K562 (cell line): ENCODE measurements around the gene SS18. TPM values are rescaled to one million over a fixed set of nuclear protein-coding genes. Genes with fewer than 3 reads are reported as not detected.
A peak's percentile ranks its signal among the peaks of the same experiment; 100 is the strongest.

Experiments used
- CHD2 ChIP-seq: IDR thresholded peaks from 2 replicates; pipeline ENCODE4 v1.6.1; 2011; ENCODE audit warnings: low read depth, low read length
- CUX1 ChIP-seq: fragments of 200-800 bp; sonication (Bioruptor generic); IDR thresholded peaks from 2 replicates; pipeline ENCODE4 v1.6.1; 2016; ENCODE audit warnings: missing genetic modification characterization, missing compliant biosample characterization
- EWSR1 ChIP-seq: fragments of 450-650 bp; IDR thresholded peaks from 2 replicates; pipeline ENCODE4 v1.6.1; 2018; ENCODE audit warnings: borderline replicate concordance, mild to moderate bottlenecking, low read depth, moderate library complexity; ENCODE audit not compliant: partially characterized antibody
- FUS ChIP-seq: fragments of 200-400 bp; formaldehyde crosslinking; optimal IDR thresholded peaks from 2 replicates; pipeline ENCODE3; 2017; ENCODE audit warnings: low read depth, low read length
- GTF2E2 ChIP-seq: fragments of 200-800 bp; sonication (Bioruptor generic); IDR thresholded peaks from 2 replicates; pipeline ENCODE4 v1.6.1; 2016; ENCODE audit warnings: missing genetic modification characterization, missing compliant biosample characterization
- HCFC1 ChIP-seq: IDR thresholded peaks from 2 replicates; pipeline ENCODE4 v1.6.1; 2012; ENCODE audit warnings: low read depth, low read length, improper control_type of control experiment
- HNRNPLL ChIP-seq: fragments of 200-400 bp; formaldehyde crosslinking; IDR thresholded peaks from 2 replicates; pipeline ENCODE4 v1.6.1; 2017; ENCODE audit warnings: low read length, low read depth, mild to moderate bottlenecking; ENCODE audit not compliant: poor library complexity, severe bottlenecking
- KDM1A ChIP-seq, 2 experiments: fragments of 450-650 bp; IDR thresholded peaks; 2 replicates each; pipeline ENCODE4 v1.6.1; 2016; ENCODE audit warnings: mild to moderate bottlenecking in 2 of 2
- MCM2 ChIP-seq: fragments of 450-650 bp; IDR thresholded peaks from 2 replicates; pipeline ENCODE4 v1.6.1; 2017; ENCODE audit warnings: low read depth, mild to moderate bottlenecking
- MTA1 ChIP-seq: fragments of 450-650 bp; IDR thresholded peaks from 2 replicates; pipeline ENCODE4 v1.6.1; 2017; ENCODE audit warnings: borderline replicate concordance
- NEUROD1 ChIP-seq: fragments of 150-350 bp; IDR thresholded peaks from 2 replicates; pipeline ENCODE4 v1.6.1; 2014; ENCODE audit warnings: borderline replicate concordance, low read length, low read depth; ENCODE audit not compliant: partially characterized antibody
- NR2C2 ChIP-seq, 2 experiments: fragments of 200-800 bp in 1 of 2; sonication (Bioruptor generic) in 1 of 2; sonication (generic) in 1 of 2; formaldehyde crosslinking in 1 of 2; IDR thresholded peaks; 2 replicates each; pipeline versions ENCODE4 v1.6.1 to v1.8.0; 2016 to 2022; ENCODE audit warnings: mild to moderate bottlenecking in 1 of 2, missing compliant biosample characterization in 1 of 2, missing genetic modification characterization in 1 of 2, missing genetic modification reagents in 1 of 2
- PHF8 ChIP-seq: fragments of 200-600 bp; sonication (generic); IDR thresholded peaks from 2 replicates; pipeline ENCODE4 v1.6.1; 2012; ENCODE audit warnings: mixed run types, mild to moderate bottlenecking, inconsistent platforms, low read length, moderate library complexity, borderline replicate concordance
- POLR3A ChIP-seq: IDR thresholded peaks from 2 replicates; pipeline ENCODE4 v1.6.1; 2011; ENCODE audit warnings: borderline replicate concordance, mild to moderate bottlenecking, moderate library complexity; ENCODE audit not compliant: insufficient read length, insufficient read depth; ENCODE audit errors: extremely low read depth
- POLR3G ChIP-seq: IDR thresholded peaks from 2 replicates; pipeline ENCODE4 v1.6.1; 2011; ENCODE audit not compliant: insufficient read length, insufficient replicate concordance; ENCODE audit errors: extremely low read depth
- SMAD3 ChIP-seq: fragments of 450-650 bp; formaldehyde crosslinking; conservative IDR thresholded peaks from 2 replicates; pipeline ENCODE4 v1.4.0; 2020; ENCODE audit warnings: mild to moderate bottlenecking
- SOX6 ChIP-seq: fragments of 450-650 bp; IDR thresholded peaks from 2 replicates; pipeline ENCODE4 v1.6.1; 2014; ENCODE audit warnings: mild to moderate bottlenecking
- SRSF1 ChIP-seq: fragments of 200-400 bp; formaldehyde crosslinking; IDR thresholded peaks from 2 replicates; pipeline ENCODE4 v1.6.1; 2017; ENCODE audit warnings: mild to moderate bottlenecking, low read depth, low read length, moderate library complexity
- TBP ChIP-seq: optimal IDR thresholded peaks from 2 replicates; pipeline ENCODE3; 2011; ENCODE audit warnings: low read depth, low read length, improper control_type of control experiment
- YY1 ChIP-seq, 3 experiments: IDR thresholded peaks; 2 replicates each; pipeline ENCODE4 v1.6.1; 2011; ENCODE audit warnings: low read length in 2 of 3, mild to moderate bottlenecking in 2 of 3, moderate library complexity in 2 of 3, borderline replicate concordance in 1 of 3, control low read depth in 1 of 3, low read depth in 1 of 3; ENCODE audit not compliant: insufficient read depth in 3 of 3, insufficient replicate concordance in 2 of 3, control insufficient read depth in 1 of 3, insufficient read length in 1 of 3; ENCODE audit errors: extremely low read depth in 1 of 3
- ZNF24 ChIP-seq: fragments of 450-650 bp; IDR thresholded peaks from 2 replicates; pipeline ENCODE4 v1.6.1; 2016
- polyA plus RNA-seq, 8 experiments: library from polyadenylated mRNA; depleted of rRNA in 4 of 8; stranded (reverse) in 5 of 8; unstranded in 3 of 8; fragments of >200 nt; fragmentation: Nextera tagmentation in 2 of 8; fragmentation: Illumina TruSeq in 1 of 8; extraction: Ambion mirVana in 2 of 8; extraction: Trizol in 1 of 8; gene quantifications; 2 replicates each; pipeline versions ENCODE4 v1.2.1 to v1.2.3, GENCODE V29; 2011 to 2014; ENCODE audit warnings: inconsistent platforms in 1 of 8, missing spikeins in 1 of 8
- total RNA-seq, 7 experiments: library from RNA; depleted of rRNA in 6 of 7; stranded (reverse); fragments of >200 nt in 6 of 7; fragmentation: Illumina TruSeq in 2 of 7; extraction: Trizol in 2 of 7; gene quantifications; 2 replicates each; pipeline versions ENCODE4 v1.2.1 to v1.2.3, GENCODE V29; 2011 to 2021; ENCODE audit warnings: low replicate concordance in 1 of 7

Gene SS18
- total and polyA plus RNA-seq, 9 of the 15 experiments (the other 6 are each of a cell fraction or from before 2014, with no cell fraction given), result 30.9 to 190 (median 102) TPM

- TF ChIP-seq EWSR1, result no peak
- TF ChIP-seq MCM2, result no peak
- TF ChIP-seq POLR3A, result no peak
- TF ChIP-seq CUX1 (CRISPR knock-in tag), result no peak
- TF ChIP-seq GTF2E2 (tag), result peak; percentile 93
- TF ChIP-seq KDM1A (IDR thresholded peaks at IDR 0.05), result peak; percentile 87 to 93
- TF ChIP-seq HCFC1, result no peak; the same call in none of the 2 replicates
- peak; percentile 48 for TF ChIP-seq CHD2
- TF ChIP-seq ZNF24, result 0 out of 2 replicates have a peak, but pooled peaks have one; percentile 2
- TF ChIP-seq FUS, result peak; percentile 27
- TF ChIP-seq SRSF1, result peak; percentile 38; the same call in 1 of the 2 replicates
- no peak for TF ChIP-seq MTA1
- peak; percentile 81 for TF ChIP-seq TBP
- TF ChIP-seq SMAD3 (CRISPR knock-in tag), result 0 out of 2 replicates have a peak, but pooled peaks have one; percentile 29
- no peak; the same call in 1 of the 2 replicates for TF ChIP-seq NR2C2 (CRISPR knock-in tag; IDR thresholded peaks at IDR 0.05)
- peak; percentile 32 for TF ChIP-seq NR2C2 (tag; IDR thresholded peaks at IDR 0.05)
- peak; percentile 6; the same call in 1 of the 2 replicates for TF ChIP-seq SOX6
- peak in 2 of 3 experiments; percentile 5 to 85 for TF ChIP-seq YY1 (IDR thresholded peaks at IDR 0.05; ENCODE audit: borderline replicate concordance in 1 of 3, control insufficient read depth in 1 of 3, extremely low read depth in 1 of 3, insufficient read depth in 3 of 3, insufficient read length in 1 of 3, insufficient replicate concordance in 2 of 3, low read depth in 1 of 3, low read length in 2 of 3)
- peak; percentile 71 for TF ChIP-seq NEUROD1
- TF ChIP-seq PHF8, result peak; percentile 98
- no peak for TF ChIP-seq POLR3G
- peak; percentile 84 for TF ChIP-seq HNRNPLL
Measured at GRCh38 chr18:26090130-26091046, at the start of gene SS18 (continued).
